ENCODE results near the gene SLA2. TPM values are rescaled to one million over a fixed set of nuclear protein-coding genes. Genes with fewer than 3 reads are reported as not detected.

SLA2 gene
- polyA plus RNA-seq, 1 donor, result 0.32 TPM

GRCh38 chr20:36607586-36608387 lies 38.2 kb downstream of the SLA2 start:
- DNase-seq (ENCODE audit: low read depth), result no peak

- no peak for DNase-seq (ENCODE audit: low read depth)
These were observed 39.6 kb downstream of the SLA2 start for GRCh38 chr20:36606158-36607066.

- DNase-seq (ENCODE audit: low read depth), result peak; percentile 99
These were observed 40.4 kb downstream of the SLA2 start, which contains the start of gene RAB5IF for GRCh38 chr20:36605399-36606157. Gene RAB5IF (plus strand): TSS chr20:36605779. CDS start chr20:36605952, 173 bp downstream.

GRCh38 chr20:36604952-36605398 lies 41.0 kb downstream of the SLA2 start:
- no peak for DNase-seq (ENCODE audit: low read depth)

- DNase-seq (ENCODE audit: low read depth), result no peak
These were observed 44.5 kb downstream of the SLA2 start for GRCh38 chr20:36601540-36601939.

GRCh38 chr20:36599912-36600345 lies 46.1 kb downstream of the SLA2 start:
- DNase-seq (ENCODE audit: low read depth), result no peak

- DNase-seq (ENCODE audit: low read depth), result no peak
These were observed 52.6 kb downstream of the SLA2 start for GRCh38 chr20:36593347-36593929.

GRCh38 chr20:36591854-36592641 lies 53.9 kb downstream of the SLA2 start:
- DNase-seq (ENCODE audit: low read depth), result no peak

- DNase-seq (ENCODE audit: low read depth), result no peak
These were observed 54.7 kb downstream of the SLA2 start for GRCh38 chr20:36591281-36591680.

- DNase-seq (ENCODE audit: low read depth), result no peak
These were observed 58.5 kb downstream of the SLA2 start for GRCh38 chr20:36587388-36588070.

- DNase-seq (ENCODE audit: low read depth), result no peak
These were observed 60.4 kb downstream of the SLA2 start for GRCh38 chr20:36585410-36586125.

- no peak for DNase-seq (ENCODE audit: low read depth)
These were observed 61.9 kb downstream of the SLA2 start for GRCh38 chr20:36584018-36584481.

- no peak for DNase-seq (ENCODE audit: low read depth)
These were observed 63.2 kb downstream of the SLA2 start for GRCh38 chr20:36582821-36583220.

GRCh38 chr20:36582322-36582721 lies 63.7 kb downstream of the SLA2 start:
- DNase-seq (ENCODE audit: low read depth), result no peak

- DNase-seq (ENCODE audit: low read depth), result no peak
These were observed 65.9 kb downstream of the SLA2 start for GRCh38 chr20:36579996-36580545.

- no peak for DNase-seq (ENCODE audit: low read depth)
These were observed 67.5 kb downstream of the SLA2 start for GRCh38 chr20:36578356-36579041.

- no peak for DNase-seq (ENCODE audit: low read depth)
These were observed 69.9 kb downstream of the SLA2 start for GRCh38 chr20:36576081-36576445.

Measured in forelimb muscle (tissue), 1 donor.